ENCODE data around the gene ZNF888.
"Not testable (repeated sequence)": the region's sequence is repeated elsewhere in the genome, so short reads cannot be mapped to it uniquely, and the experiment has no call there.

Gene ZNF888

DNA sequence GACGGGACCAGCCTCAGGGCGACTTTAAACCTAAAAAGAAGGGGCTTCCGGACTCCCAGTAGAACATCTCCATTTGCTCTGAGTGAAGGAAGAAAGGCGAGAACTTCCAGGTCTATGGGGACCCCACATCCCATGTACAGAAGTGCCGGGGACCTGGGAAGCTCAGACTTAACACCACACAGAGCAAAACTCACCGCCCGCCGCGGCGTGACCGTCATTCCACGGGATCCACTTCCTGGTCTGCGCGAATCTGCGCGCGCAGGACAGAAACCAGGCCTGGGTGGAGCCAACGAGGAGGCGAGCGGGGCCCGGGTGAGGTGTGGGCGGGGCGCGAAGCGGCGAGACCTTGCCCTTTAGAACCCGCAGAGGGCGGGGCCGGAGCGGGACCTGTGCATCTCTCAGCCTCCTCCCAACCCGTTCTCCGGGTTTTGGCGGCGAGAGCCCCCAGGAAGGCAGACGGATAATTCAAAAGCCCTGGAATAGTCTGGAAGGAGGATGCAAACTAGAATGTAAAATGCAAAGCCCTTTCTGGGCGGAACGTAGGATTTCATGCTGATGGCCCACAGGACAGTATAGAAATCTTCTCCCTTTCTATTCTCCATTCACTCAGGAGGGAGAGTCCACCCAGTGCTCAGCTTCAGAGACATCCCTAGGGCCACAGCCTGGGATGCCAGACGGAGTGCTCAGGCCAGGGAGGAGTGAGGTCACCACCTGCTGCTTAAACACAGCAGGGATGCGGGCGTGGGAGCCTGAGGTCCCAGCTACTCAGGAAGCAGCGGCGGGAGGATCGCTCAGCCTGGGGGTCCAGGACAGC, 65.6 kb downstream of the ZNF888 start, which contains the start of gene ZNF468:
ZNF468 (minus strand) TSS at position 242 of the 814 bp plus-strand sequence. CDS start 3,347 bp downstream, outside the sequence.
- not testable (repeated sequence) for H3K79me2 ChIP-seq (ENCODE audit: insufficient read depth, low read length); H3F3A ChIP-seq (ENCODE audit: insufficient read depth, low read length); H4K20me1 ChIP-seq (ENCODE audit: insufficient read depth, low read length); H3K9me2 ChIP-seq (ENCODE audit: low read depth, low read length); H3K9me3 ChIP-seq (ENCODE audit: low read length); H3K27me3 ChIP-seq (ENCODE audit: insufficient read depth, low read length); H3K27ac ChIP-seq (ENCODE audit: low read depth, low read length, poor library complexity, severe bottlenecking); H3K4me1 ChIP-seq (ENCODE audit: insufficient read depth, low read length, severe bottlenecking)
- H3K4me3 ChIP-seq (ENCODE audit: low read depth, low read length, poor library complexity, severe bottlenecking), result peak within 1 kb of the TSS; percentile 77
- H3K4me2 ChIP-seq (ENCODE audit: low read length), result peak within 1 kb of the TSS; percentile 72
- H2AFZ ChIP-seq (ENCODE audit: low read length), result peak within 1 kb of the TSS; percentile 96; the same call in 1 of the 2 replicates
- peak within 1 kb of the TSS; percentile 79 for H3K9ac ChIP-seq (ENCODE audit: low read length)
- peaks cover 29% of the 10 kb centered on the region for H3K36me3 ChIP-seq (ENCODE audit: insufficient read depth, low read length)

DNA sequence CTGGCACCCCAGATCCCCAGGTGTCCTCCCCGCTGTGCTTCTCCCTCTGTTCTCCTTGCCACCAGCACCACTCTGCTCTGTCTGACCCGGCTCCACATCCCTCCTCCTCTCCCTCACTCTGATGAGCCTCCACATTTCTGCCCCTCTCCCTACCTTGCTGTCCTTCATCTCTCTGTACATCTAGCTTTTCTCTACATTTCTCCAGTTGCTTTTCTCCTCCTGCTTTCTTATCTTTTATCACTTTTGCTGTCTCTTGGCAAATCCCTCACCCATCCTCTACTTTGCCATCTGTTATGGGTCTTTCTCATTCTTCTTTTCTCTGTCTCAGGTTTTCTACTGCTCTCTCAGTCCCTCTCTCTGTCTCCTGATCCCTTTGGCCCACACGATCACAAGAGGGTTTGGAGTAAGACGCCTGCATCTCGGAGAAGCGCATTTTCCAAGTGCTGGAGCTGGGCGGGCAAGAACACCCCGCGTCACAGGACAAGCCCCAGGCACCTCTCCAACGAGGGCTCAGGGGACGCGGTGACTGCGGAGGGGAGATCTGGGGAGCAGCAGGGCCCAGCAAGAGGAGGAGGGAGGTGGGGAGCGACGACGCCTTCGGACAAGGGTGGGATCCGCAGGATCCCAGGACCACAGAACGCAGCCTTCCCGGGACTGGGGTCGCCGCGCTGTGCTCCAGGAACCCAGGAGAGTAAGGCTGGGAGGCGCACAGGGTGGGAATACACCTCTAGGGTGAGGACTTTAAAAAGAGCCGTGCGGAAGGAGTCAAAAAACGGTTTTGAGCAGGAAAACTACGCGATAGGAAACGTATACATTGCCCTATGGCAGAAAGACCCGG, 66.5 kb downstream of the ZNF888 start:
- Histone ChIP-seq H3K36me3 (ENCODE audit: insufficient read depth, low read length) (peaks cover 37% of the 10 kb centered on the region), H3K4me2 (ENCODE audit: low read length) (peak overlapping the region; percentile 72), H3K4me3 (ENCODE audit: low read depth, low read length, poor library complexity, severe bottlenecking) (peak overlapping the region; percentile 77), H3K9ac (ENCODE audit: low read length) (peak overlapping the region; percentile 79)
- H3F3A ChIP-seq (ENCODE audit: insufficient read depth, low read length); H3K79me2 ChIP-seq (ENCODE audit: insufficient read depth, low read length); H3K4me1 ChIP-seq (ENCODE audit: insufficient read depth, low read length, severe bottlenecking); H3K27ac ChIP-seq (ENCODE audit: low read depth, low read length, poor library complexity, severe bottlenecking); H2AFZ ChIP-seq (ENCODE audit: low read length); H3K9me3 ChIP-seq (ENCODE audit: low read length); H4K20me1 ChIP-seq (ENCODE audit: insufficient read depth, low read length); H3K9me2 ChIP-seq (ENCODE audit: low read depth, low read length); H3K27me3 ChIP-seq (ENCODE audit: insufficient read depth, low read length): not testable (repeated sequence)

Data from OCI-LY1 (cell line).